K562 (cell line): ENCODE results near the gene CABYR. TPM values are rescaled to one million over a fixed set of nuclear protein-coding genes. Genes with fewer than 3 reads are reported as not detected.

Source experiments
- ATF1 ChIP-seq, 2 experiments: fragments of 450-650 bp in 1 of 2; IDR thresholded peaks; 2 replicates each; pipeline ENCODE4 v1.6.1; 2016; ENCODE audit warnings: missing compliant biosample characterization in 1 of 2, missing genetic modification characterization in 1 of 2
- DPF2 ChIP-seq: fragments of 450-650 bp; IDR thresholded peaks from 2 replicates; pipeline ENCODE4 v1.6.1; 2016
- MTA1 ChIP-seq: fragments of 450-650 bp; IDR thresholded peaks from 2 replicates; pipeline ENCODE4 v1.6.1; 2017; ENCODE audit warnings: borderline replicate concordance
- OTX1 ChIP-seq: fragments of 450-650 bp; formaldehyde crosslinking; IDR thresholded peaks from 2 replicates; pipeline ENCODE4 v1.4.0; 2022; ENCODE audit warnings: mild to moderate bottlenecking
- RAD21 ChIP-seq, 2 experiments: fragments of 250-450 bp in 1 of 2; fragments of 450-650 bp in 1 of 2; sonication (Bioruptor Pico) in 1 of 2; formaldehyde crosslinking in 1 of 2; IDR thresholded peaks in 1 of 2; conservative IDR thresholded peaks in 1 of 2; 2 replicates each; pipeline versions ENCODE4 v1.4.0 to v1.8.0; 2020 to 2022; ENCODE audit warnings: mild to moderate bottlenecking in 2 of 2, moderate library complexity in 1 of 2
- RAD51 ChIP-seq: fragments of 450-650 bp; IDR thresholded peaks from 2 replicates; pipeline ENCODE4 v1.7.1; 2016; ENCODE audit warnings: low read depth, mild to moderate bottlenecking, borderline replicate concordance
- RBM34 ChIP-seq: fragments of 200-400 bp; formaldehyde crosslinking; IDR thresholded peaks from 2 replicates; pipeline ENCODE4 v1.6.1; 2018; ENCODE audit warnings: low read length, borderline replicate concordance; ENCODE audit not compliant: insufficient read depth
- TAF1 ChIP-seq: IDR thresholded peaks from 2 replicates; pipeline ENCODE4 v1.6.1; 2011; ENCODE audit warnings: mild to moderate bottlenecking, low read length, moderate library complexity; ENCODE audit not compliant: insufficient read depth, control insufficient read depth, severe bottlenecking; ENCODE audit errors: extremely low read depth
- TOE1 ChIP-seq, 2 experiments: fragments of 450-650 bp in 1 of 2; sonication (generic) in 1 of 2; formaldehyde crosslinking in 1 of 2; IDR thresholded peaks; 2 replicates each; pipeline versions ENCODE4 v1.7.1 to v1.8.0; 2016 to 2022; ENCODE audit warnings: borderline replicate concordance in 2 of 2, mild to moderate bottlenecking in 2 of 2, antibody characterized with exemption in 1 of 2, inconsistent platforms in 1 of 2, low read depth in 1 of 2, missing genetic modification reagents in 1 of 2, moderate library complexity in 1 of 2
- WHSC1 ChIP-seq: IDR thresholded peaks from one replicate; pipeline ENCODE4 v1.6.1; 2012; ENCODE audit warnings: low read length, control low read depth, inconsistent platforms
- polyA plus RNA-seq, 8 experiments: library from polyadenylated mRNA; depleted of rRNA in 4 of 8; stranded (reverse) in 5 of 8; unstranded in 3 of 8; fragments of >200 nt; fragmentation: Nextera tagmentation in 2 of 8; fragmentation: Illumina TruSeq in 1 of 8; extraction: Ambion mirVana in 2 of 8; extraction: Trizol in 1 of 8; gene quantifications; 2 replicates each; pipeline versions ENCODE4 v1.2.1 to v1.2.3, GENCODE V29; 2011 to 2014; ENCODE audit warnings: inconsistent platforms in 1 of 8, missing spikeins in 1 of 8
- total RNA-seq, 7 experiments: library from RNA; depleted of rRNA in 6 of 7; stranded (reverse); fragments of >200 nt in 6 of 7; fragmentation: Illumina TruSeq in 2 of 7; extraction: Trizol in 2 of 7; gene quantifications; 2 replicates each; pipeline versions ENCODE4 v1.2.1 to v1.2.3, GENCODE V29; 2011 to 2021; ENCODE audit warnings: low replicate concordance in 1 of 7
- TF ChIP-seq, protein P1 (sequence below): fragments of 250-450 bp; sonication (Bioruptor Pico); IDR thresholded peaks from 2 replicates; pipeline ENCODE4 v1.5.0; 2020; ENCODE audit warnings: mild to moderate bottlenecking, borderline replicate concordance
- TF ChIP-seq, protein P2 (sequence below), 2 experiments: fragments of 450-650 bp; formaldehyde crosslinking in 1 of 2; IDR thresholded peaks; 2 replicates each; pipeline versions ENCODE4 v1.4.0 to v1.6.1; 2014 to 2020; ENCODE audit warnings: mild to moderate bottlenecking in 2 of 2, borderline replicate concordance in 1 of 2, low read depth in 1 of 2
- TF ChIP-seq, protein P3 (sequence below): fragments of 250-450 bp; sonication (Bioruptor Pico); IDR thresholded peaks from 2 replicates; pipeline ENCODE4 v1.4.0; 2020; ENCODE audit warnings: mild to moderate bottlenecking, moderate library complexity

Gene CABYR
- total and polyA plus RNA-seq, 9 of the 15 experiments (the other 6 are each of a cell fraction or from before 2014, with no cell fraction given): not detected

DNA sequence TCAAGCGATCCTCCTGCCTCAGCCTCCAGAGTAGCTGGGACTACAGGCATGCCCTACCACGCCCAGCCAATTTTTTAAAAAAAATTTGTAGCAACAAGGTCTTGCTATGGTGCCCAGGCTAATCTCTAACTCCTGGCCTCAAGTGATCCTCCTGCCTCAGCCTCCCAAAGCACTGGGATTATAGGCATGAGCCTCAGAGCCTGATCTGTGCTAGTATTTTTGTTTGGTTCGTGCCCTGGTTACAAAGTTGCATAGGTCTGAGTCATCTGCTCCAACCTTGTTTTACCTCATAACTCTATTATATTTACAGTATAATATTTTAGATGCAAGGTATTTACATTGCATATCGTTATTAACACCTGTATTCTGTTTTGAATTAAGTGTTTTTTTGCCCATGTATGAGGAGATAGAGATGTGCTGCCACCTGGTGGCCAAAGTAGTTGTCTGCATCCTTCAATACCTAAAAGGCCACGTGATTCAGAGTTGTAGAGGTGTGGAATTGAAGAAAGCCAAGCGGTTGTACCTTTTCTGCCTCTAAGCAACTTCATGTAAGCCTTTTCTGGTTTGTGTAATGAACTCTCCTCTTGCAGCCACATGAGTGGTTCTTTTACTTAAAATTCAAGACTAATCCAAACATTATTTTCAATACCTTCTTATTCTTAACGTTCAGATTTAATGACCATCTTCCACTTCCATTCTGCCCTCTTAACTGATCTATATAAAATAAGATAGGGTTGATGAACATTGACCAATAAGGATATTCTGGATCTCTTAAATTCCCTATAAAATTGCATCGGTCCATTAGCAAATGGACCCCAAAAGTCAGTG lies 19.9 kb upstream of the CABYR start (continued):
- TF ChIP-seq, protein P1, sequence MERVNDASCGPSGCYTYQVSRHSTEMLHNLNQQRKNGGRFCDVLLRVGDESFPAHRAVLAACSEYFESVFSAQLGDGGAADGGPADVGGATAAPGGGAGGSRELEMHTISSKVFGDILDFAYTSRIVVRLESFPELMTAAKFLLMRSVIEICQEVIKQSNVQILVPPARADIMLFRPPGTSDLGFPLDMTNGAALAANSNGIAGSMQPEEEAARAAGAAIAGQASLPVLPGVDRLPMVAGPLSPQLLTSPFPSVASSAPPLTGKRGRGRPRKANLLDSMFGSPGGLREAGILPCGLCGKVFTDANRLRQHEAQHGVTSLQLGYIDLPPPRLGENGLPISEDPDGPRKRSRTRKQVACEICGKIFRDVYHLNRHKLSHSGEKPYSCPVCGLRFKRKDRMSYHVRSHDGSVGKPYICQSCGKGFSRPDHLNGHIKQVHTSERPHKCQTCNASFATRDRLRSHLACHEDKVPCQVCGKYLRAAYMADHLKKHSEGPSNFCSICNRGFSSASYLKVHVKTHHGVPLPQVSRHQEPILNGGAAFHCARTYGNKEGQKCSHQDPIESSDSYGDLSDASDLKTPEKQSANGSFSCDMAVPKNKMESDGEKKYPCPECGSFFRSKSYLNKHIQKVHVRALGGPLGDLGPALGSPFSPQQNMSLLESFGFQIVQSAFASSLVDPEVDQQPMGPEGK (CRISPR knock-in tag): no peak
- TF ChIP-seq TAF1: no peak
- TF ChIP-seq, protein P2, sequence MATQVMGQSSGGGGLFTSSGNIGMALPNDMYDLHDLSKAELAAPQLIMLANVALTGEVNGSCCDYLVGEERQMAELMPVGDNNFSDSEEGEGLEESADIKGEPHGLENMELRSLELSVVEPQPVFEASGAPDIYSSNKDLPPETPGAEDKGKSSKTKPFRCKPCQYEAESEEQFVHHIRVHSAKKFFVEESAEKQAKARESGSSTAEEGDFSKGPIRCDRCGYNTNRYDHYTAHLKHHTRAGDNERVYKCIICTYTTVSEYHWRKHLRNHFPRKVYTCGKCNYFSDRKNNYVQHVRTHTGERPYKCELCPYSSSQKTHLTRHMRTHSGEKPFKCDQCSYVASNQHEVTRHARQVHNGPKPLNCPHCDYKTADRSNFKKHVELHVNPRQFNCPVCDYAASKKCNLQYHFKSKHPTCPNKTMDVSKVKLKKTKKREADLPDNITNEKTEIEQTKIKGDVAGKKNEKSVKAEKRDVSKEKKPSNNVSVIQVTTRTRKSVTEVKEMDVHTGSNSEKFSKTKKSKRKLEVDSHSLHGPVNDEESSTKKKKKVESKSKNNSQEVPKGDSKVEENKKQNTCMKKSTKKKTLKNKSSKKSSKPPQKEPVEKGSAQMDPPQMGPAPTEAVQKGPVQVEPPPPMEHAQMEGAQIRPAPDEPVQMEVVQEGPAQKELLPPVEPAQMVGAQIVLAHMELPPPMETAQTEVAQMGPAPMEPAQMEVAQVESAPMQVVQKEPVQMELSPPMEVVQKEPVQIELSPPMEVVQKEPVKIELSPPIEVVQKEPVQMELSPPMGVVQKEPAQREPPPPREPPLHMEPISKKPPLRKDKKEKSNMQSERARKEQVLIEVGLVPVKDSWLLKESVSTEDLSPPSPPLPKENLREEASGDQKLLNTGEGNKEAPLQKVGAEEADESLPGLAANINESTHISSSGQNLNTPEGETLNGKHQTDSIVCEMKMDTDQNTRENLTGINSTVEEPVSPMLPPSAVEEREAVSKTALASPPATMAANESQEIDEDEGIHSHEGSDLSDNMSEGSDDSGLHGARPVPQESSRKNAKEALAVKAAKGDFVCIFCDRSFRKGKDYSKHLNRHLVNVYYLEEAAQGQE (IDR thresholded peaks at IDR 0.05; ENCODE audit: borderline replicate concordance): peak; percentile 83
- TF ChIP-seq, protein P2 (CRISPR knock-in tag; IDR thresholded peaks at IDR 0.05; ENCODE audit: low read depth): no peak
- TF ChIP-seq RAD51: peak; percentile 89
- peak; percentile 47; the same call in 1 of the 2 replicates for TF ChIP-seq TOE1 (IDR thresholded peaks at IDR 0.05; ENCODE audit: borderline replicate concordance)
- no peak for TF ChIP-seq TOE1 (CRISPR knock-in tag; IDR thresholded peaks at IDR 0.05; ENCODE audit: borderline replicate concordance, low read depth)
- no peak for TF ChIP-seq RBM34
- no peak for TF ChIP-seq MTA1
- no peak for TF ChIP-seq OTX1 (CRISPR knock-in tag)
- TF ChIP-seq RAD21 (CRISPR knock-in tag; conservative IDR thresholded peaks at IDR 0.05 in 1 of 2, IDR thresholded peaks at IDR 0.05 in 1 of 2): peak; percentile 80 to 87
- no peak for TF ChIP-seq DPF2
- no peak for TF ChIP-seq WHSC1
- TF ChIP-seq, protein P3, sequence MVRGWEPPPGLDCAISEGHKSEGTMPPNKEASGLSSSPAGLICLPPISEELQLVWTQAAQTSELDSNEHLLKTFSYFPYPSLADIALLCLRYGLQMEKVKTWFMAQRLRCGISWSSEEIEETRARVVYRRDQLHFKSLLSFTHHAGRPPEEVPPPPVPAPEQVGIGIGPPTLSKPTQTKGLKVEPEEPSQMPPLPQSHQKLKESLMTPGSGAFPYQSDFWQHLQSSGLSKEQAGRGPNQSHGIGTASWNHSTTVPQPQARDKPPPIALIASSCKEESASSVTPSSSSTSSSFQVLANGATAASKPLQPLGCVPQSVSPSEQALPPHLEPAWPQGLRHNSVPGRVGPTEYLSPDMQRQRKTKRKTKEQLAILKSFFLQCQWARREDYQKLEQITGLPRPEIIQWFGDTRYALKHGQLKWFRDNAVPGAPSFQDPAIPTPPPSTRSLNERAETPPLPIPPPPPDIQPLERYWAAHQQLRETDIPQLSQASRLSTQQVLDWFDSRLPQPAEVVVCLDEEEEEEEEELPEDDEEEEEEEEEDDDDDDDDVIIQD: no peak
- TF ChIP-seq ATF1 (CRISPR knock-in tag; IDR thresholded peaks at IDR 0.05): no peak
- TF ChIP-seq ATF1 (tag; IDR thresholded peaks at IDR 0.05): no peak
